H1 (cell line): ENCODE results near the gene GPR143. TPM values are rescaled to one million over a fixed set of nuclear protein-coding genes. Genes with fewer than 3 reads are reported as not detected.

Experiments
- CTCF ChIA-PET: fragments of 300-600 bp; sonication (Branson Sonifier 250); formaldehyde crosslinking; loops from one replicate; lab custom pipeline; 2021; ENCODE audit not compliant: partially characterized antibody; lab: Charles Lee
- POLR2A ChIA-PET: fragments of 300-600 bp; sonication (Branson Sonifier 250); formaldehyde crosslinking; loops from one replicate; lab custom pipeline; 2021; ENCODE audit warnings: inconsistent platforms; ENCODE audit not compliant: partially characterized antibody; lab: Charles Lee
- DNase-seq, 2 experiments: peaks; one replicate each; pipeline versions ENCODE4 v3.0.0 to v3.0.0-alpha.2; 2010 to 2022; ENCODE audit warnings: low spot score in 2 of 2, low read depth in 1 of 2, mixed read lengths in 1 of 2
- FAIRE-seq: peaks from 2 replicates; lab custom pipeline; 2011; peaks lifted over from hg19 to GRCh38; lab: Jason Lieb, UNC
- H2AFZ ChIP-seq: 2 replicates; pipeline ENCODE4 v1.8.1; 2012; ENCODE audit warnings: low read length, inconsistent platforms
- H2AK5ac ChIP-seq: 2 replicates; pipeline ENCODE4 v1.6.1; 2013; ENCODE audit warnings: low read depth, low read length
- H2BK120ac ChIP-seq: replicated peaks from 2 replicates; pipeline ENCODE3; 2013; ENCODE audit warnings: low read depth, low read length, inconsistent platforms
- H2BK12ac ChIP-seq: 2 replicates; pipeline ENCODE4 v1.6.1; 2013; ENCODE audit warnings: low read depth, low read length
- H2BK15ac ChIP-seq: 2 replicates; pipeline ENCODE4 v1.6.1; 2013; ENCODE audit warnings: low read length
- H2BK20ac ChIP-seq: 2 replicates; pipeline ENCODE4 v1.6.1; 2013; ENCODE audit warnings: low read length
- H2BK5ac ChIP-seq: 2 replicates; pipeline ENCODE4 v1.6.1; 2013; ENCODE audit warnings: low read depth, low read length
- H3K14ac ChIP-seq: 2 replicates; pipeline ENCODE4 v1.6.1; 2013; ENCODE audit warnings: inconsistent platforms; ENCODE audit not compliant: insufficient read length
- H3K18ac ChIP-seq: 2 replicates; pipeline ENCODE4 v1.6.1; 2013; ENCODE audit warnings: low read length; ENCODE audit errors: extremely low read depth
- H3K23ac ChIP-seq: 2 replicates; pipeline ENCODE4 v1.6.1; 2013; ENCODE audit warnings: inconsistent platforms; ENCODE audit not compliant: insufficient read length
- H3K23me2 ChIP-seq: 2 replicates; pipeline ENCODE4 v1.6.1; 2013; ENCODE audit warnings: low read depth, low read length
- H3K27ac ChIP-seq: 2 replicates; pipeline ENCODE4 v1.6.1; 2011; ENCODE audit warnings: low read depth, low read length, inconsistent platforms
- H3K27me3 ChIP-seq, 4 experiments: replicated peaks in 1 of 4; 1 replicate in 1 of 4; 2 replicates in 3 of 4; pipeline versions ENCODE4 v1.6.1 to v1.8.1; 2011 to 2013; ENCODE audit warnings: low read length in 3 of 4, mild to moderate bottlenecking in 3 of 4, inconsistent platforms in 2 of 4, mixed read lengths in 2 of 4, moderate library complexity in 1 of 4; ENCODE audit not compliant: control insufficient read depth in 3 of 4, insufficient read depth in 3 of 4; ENCODE audit errors: extremely low read depth in 1 of 4
- H3K36me3 ChIP-seq, 4 experiments: 2 replicates each; pipeline versions ENCODE4 v1.6.1 to v1.8.1; 2011 to 2013; ENCODE audit warnings: mild to moderate bottlenecking in 4 of 4, low read length in 3 of 4, moderate library complexity in 2 of 4, control low read depth in 1 of 4, inconsistent platforms in 1 of 4; ENCODE audit not compliant: insufficient read depth in 4 of 4, control insufficient read depth in 2 of 4
- H3K4ac ChIP-seq: replicated peaks from 2 replicates; pipeline ENCODE3; 2013; ENCODE audit warnings: low read length, low read depth, mixed read lengths, inconsistent platforms; ENCODE audit not compliant: insufficient read length
- H3K4me1 ChIP-seq, 4 experiments: replicated peaks in 1 of 4; 1 replicate in 1 of 4; 2 replicates in 3 of 4; pipeline versions ENCODE4 v1.6.1 to v1.8.1; 2011 to 2013; ENCODE audit warnings: low read length in 3 of 4, inconsistent platforms in 2 of 4, mixed read lengths in 1 of 4; ENCODE audit not compliant: insufficient read depth in 4 of 4, control insufficient read depth in 3 of 4
- H3K4me2 ChIP-seq, 2 experiments: 2 replicates each; pipeline versions ENCODE4 v1.6.1 to v1.8.1; 2011 to 2013; ENCODE audit warnings: low read depth in 2 of 2, low read length in 2 of 2, control low read depth in 1 of 2, inconsistent platforms in 1 of 2, mild to moderate bottlenecking in 1 of 2; ENCODE audit not compliant: insufficient read depth in 1 of 2
- H3K4me3 ChIP-seq, 4 experiments: fragments of 200-600, 300-600 bp in 1 of 4; sonication (generic), shearing (Covaris generic), sonication (Bioruptor Twin) in 1 of 4; 2 replicates each; pipeline versions ENCODE4 v1.5.1 to v1.8.1; 2011 to 2016; ENCODE audit warnings: low read length in 4 of 4, low read depth in 3 of 4, control low read depth in 2 of 4, inconsistent platforms in 2 of 4, mild to moderate bottlenecking in 2 of 4, mixed read lengths in 1 of 4, moderate library complexity in 1 of 4; ENCODE audit not compliant: insufficient read depth in 2 of 4; ENCODE audit errors: extremely low read depth in 1 of 4
- H3K56ac ChIP-seq: replicated peaks from 2 replicates; pipeline ENCODE3; 2013; ENCODE audit warnings: low read depth, mild to moderate bottlenecking, mixed read lengths, low read length, inconsistent platforms; ENCODE audit not compliant: insufficient read length
- H3K79me1 ChIP-seq: 2 replicates; pipeline ENCODE4 v1.6.1; 2013; ENCODE audit warnings: low read depth, low read length, control low read depth
- H3K79me2 ChIP-seq, 2 experiments: 2 replicates each; pipeline versions ENCODE4 v1.6.1 to v1.8.1; 2012 to 2013; ENCODE audit warnings: low read length in 2 of 2, mild to moderate bottlenecking in 2 of 2, inconsistent platforms in 1 of 2; ENCODE audit not compliant: insufficient read depth in 2 of 2, control insufficient read depth in 1 of 2
- H3K9ac ChIP-seq, 4 experiments: replicated peaks in 1 of 4; 1 replicate in 1 of 4; 2 replicates in 3 of 4; pipeline versions ENCODE4 v1.6.1 to v1.8.1; 2011 to 2013; ENCODE audit warnings: low read depth in 3 of 4, low read length in 3 of 4, control low read depth in 2 of 4, mild to moderate bottlenecking in 2 of 4, moderate library complexity in 2 of 4, inconsistent platforms in 1 of 4; ENCODE audit errors: extremely low read depth in 1 of 4
- H3K9me3 ChIP-seq, 2 experiments: 2 replicates each; pipeline versions ENCODE4 v1.6.1 to v1.8.1; 2012 to 2013; ENCODE audit warnings: mild to moderate bottlenecking in 2 of 2, moderate library complexity in 2 of 2, control low read depth in 1 of 2, inconsistent platforms in 1 of 2, low read depth in 1 of 2, low read length in 1 of 2, mixed read lengths in 1 of 2; ENCODE audit not compliant: insufficient read depth in 2 of 2
- H4K20me1 ChIP-seq, 2 experiments: replicated peaks in 1 of 2; 2 replicates each; pipeline versions ENCODE3 to v1.8.1; 2011 to 2013; ENCODE audit warnings: inconsistent platforms in 2 of 2, low read length in 2 of 2, mild to moderate bottlenecking in 1 of 2; ENCODE audit not compliant: insufficient read depth in 2 of 2, control insufficient read depth in 1 of 2
- H4K5ac ChIP-seq: 2 replicates; pipeline ENCODE4 v1.6.1; 2013; ENCODE audit warnings: low read length, low read depth, mixed read lengths, inconsistent platforms; ENCODE audit not compliant: insufficient read length
- H4K8ac ChIP-seq: 2 replicates; pipeline ENCODE4 v1.8.0; 2013; ENCODE audit warnings: mild to moderate bottlenecking, moderate library complexity, low read length, inconsistent platforms; ENCODE audit not compliant: insufficient read depth; ENCODE audit errors: extremely low read depth
- H4K91ac ChIP-seq: replicated peaks from 2 replicates; pipeline ENCODE3; 2013; ENCODE audit warnings: low read length, mixed read lengths, inconsistent platforms; ENCODE audit not compliant: insufficient read length
- CEBPB ChIP-seq: IDR thresholded peaks from 2 replicates; pipeline ENCODE4 v1.6.1; 2012; ENCODE audit warnings: low read depth, low read length
- MAFK ChIP-seq: IDR thresholded peaks from 2 replicates; pipeline ENCODE4 v1.6.1; 2012; ENCODE audit warnings: low read depth, mild to moderate bottlenecking, improper control_type of control experiment, low read length
- WGBS, 2 experiments: shearing (Covaris generic) in 1 of 2; methylation state at CpG; one replicate each; pipeline versions ENCODE4 v1.1.6 to v1.1.7; 2013 to 2015; ENCODE audit warnings: low lambda C conversion rate in 2 of 2, mixed read lengths in 2 of 2, inconsistent platforms in 1 of 2, low coverage in 1 of 2, missing lambda C conversion rate in 1 of 2; ENCODE audit not compliant: insufficient replicate concordance in 2 of 2, insufficient coverage in 1 of 2, insufficient read length in 1 of 2; ENCODE audit errors: extremely low coverage in 1 of 2, missing lambda C conversion rate in 1 of 2; 5-methylcytosine and 5-hydroxymethylcytosine counted together
- polyA plus RNA-seq, 7 experiments: library from polyadenylated mRNA; depleted of rRNA in 3 of 7; stranded (reverse) in 5 of 7; unstranded in 2 of 7; fragments of >200 nt in 5 of 7; fragments of 200-250 nt in 2 of 7; gene quantifications; 1 replicate in 5 of 7; 2 replicates in 1 of 7; 4 replicates in 1 of 7; pipeline versions ENCODE4 v1.2.1 to v1.2.3, GENCODE V29; 2011 to 2013; ENCODE audit warnings: missing spikeins in 2 of 7, mixed read lengths in 2 of 7
- total RNA-seq: library from RNA; stranded (reverse); fragmentation: NEBNext Ultra II Directional; extraction: Animal tissue kit (Norgen Biotek cat#: 25700); gene quantifications from 2 replicates; pipeline ENCODE4 v1.2.1, GENCODE V29; 2021

Gene GPR143
- total and polyA plus RNA-seq, 2 of the 8 experiments (the other 6 are each of a cell fraction or from before 2014, with no cell fraction given), result 18.5 to 30.7 TPM

- H3K4me2 ChIP-seq, result no peak overlapping the region
- no peak overlapping the region for H3K56ac ChIP-seq
- ChIA-PET POLR2A (no interaction called here), CTCF (no interaction called here)
- no peaks in the 10 kb centered on the region for H3K27me3 ChIP-seq
- H3K79me2 ChIP-seq, result peaks cover 0 to 25% of the 10 kb centered on the region in 2 experiments; a peak in 2 of 4 replicates
- peaks cover 2 to 8% (median 5%) of the 10 kb centered on the region in 4 experiments; a peak in 6 of 7 replicates for H3K4me1 ChIP-seq
- no peaks in the 10 kb centered on the region for H3K23me2 ChIP-seq
- H3K4me3 ChIP-seq, result no peak overlapping the region
- H3K9ac ChIP-seq, result no peak overlapping the region
- no peak overlapping the region for H2BK5ac ChIP-seq
- no peak overlapping the region for H2BK120ac ChIP-seq
- WGBS, 2 experiments, result 94% methylated on average over 6 of the region's 7 CpGs; no CpG with 5 or more reads in 1 of the 2 experiments
- H3K9me3 ChIP-seq, result no peaks in the 10 kb centered on the region
- H2BK12ac ChIP-seq, result no peak overlapping the region
- peaks cover 2% of the 10 kb centered on the region; the same call in 1 of the 2 replicates for H3K79me1 ChIP-seq
- no peak overlapping the region for H3K27ac ChIP-seq
- no peak overlapping the region for H2AK5ac ChIP-seq
- H2AFZ ChIP-seq, result no peak overlapping the region
- no peak overlapping the region for H3K14ac ChIP-seq
- no peak overlapping the region for H4K8ac ChIP-seq
- no peaks in the 10 kb centered on the region for H3K36me3 ChIP-seq
- no peak overlapping the region for H3K23ac ChIP-seq
- H2BK15ac ChIP-seq, result no peak overlapping the region
- no peak overlapping the region for H4K91ac ChIP-seq
- peaks cover 2% of the 10 kb centered on the region in 2 experiments for H4K20me1 ChIP-seq
- H3K18ac ChIP-seq, result no peak overlapping the region
- FAIRE-seq, result no peak
- no peak overlapping the region for H3K4ac ChIP-seq
- no peak for DNase-seq
- no peak overlapping the region for H4K5ac ChIP-seq
- H2BK20ac ChIP-seq, result no peak overlapping the region
- TF ChIP-seq MAFK (no peak), CEBPB (no peak)
These were observed 40.3 kb upstream of the GPR143 start for GRCh38 chrX:9805956-9806355.
